ENCODE data around the gene PIPOX. TPM values are rescaled to one million over a fixed set of nuclear protein-coding genes. Genes with fewer than 3 reads are reported as not detected.

PIPOX gene
- total RNA-seq, 2 experiments from 2014 or later, result 3.0 TPM

GRCh38 chr17:29051731-29052130 is 8.8 kb downstream of the PIPOX start:
- Mint-ChIP-seq H3K36me3 (ENCODE audit: low read depth) (no peaks in the 10 kb centered on the region), H3K27me3 (no peaks in the 10 kb centered on the region), H3K27ac (no peak overlapping the region), H3K9me3 (no peaks in the 10 kb centered on the region), H3K4me3 (no peak overlapping the region), H3K4me1 (ENCODE audit: low read depth) (peaks cover 5% of the 10 kb centered on the region)
- intact Hi-C loops (cut with micrococcal nuclease), result no loop called here
- CTCF ChIA-PET, result interaction anchor here (3.8 kb wide), 1 partner anchor 65 kb away, joined by 16 read pairs; no protein-coding TSS in a partner anchor
- ATAC-seq (no peak), DNase-seq (no peak)
- POLR2A ChIA-PET, result no interaction called here
- no peak for TF ChIP-seq CTCF (IDR thresholded peaks at IDR 0.05)

GRCh38 chr17:29054835-29055234 is 11.9 kb downstream of the PIPOX start:
- intact Hi-C loops (cut with micrococcal nuclease), result no loop called here
- ChIA-PET CTCF (interaction anchor here (1.0 to 2.4 kb wide), 3 partner anchors 57 to 89 kb away, joined by 3 to 7 read pairs (median 3); no protein-coding TSS in a partner anchor), POLR2A (interaction anchor here (0.9 to 1.2 kb wide), 2 partner anchors 10 to 11 kb away, joined by 3 read pairs; no protein-coding TSS in a partner anchor)
- H3K4me3 Mint-ChIP-seq, result no peak overlapping the region
- H3K27me3 Mint-ChIP-seq, result no peaks in the 10 kb centered on the region
- DNase-seq (no peak), ATAC-seq (no peak)
- H3K4me1 Mint-ChIP-seq (ENCODE audit: low read depth), result peaks cover 3% of the 10 kb centered on the region
- no peaks in the 10 kb centered on the region for H3K36me3 Mint-ChIP-seq (ENCODE audit: low read depth)
- H3K9me3 Mint-ChIP-seq, result no peaks in the 10 kb centered on the region
- H3K27ac Mint-ChIP-seq, result no peak overlapping the region
- no peak for TF ChIP-seq CTCF (IDR thresholded peaks at IDR 0.05)

- H3K9me3 Mint-ChIP-seq, result no peaks in the 10 kb centered on the region
- H3K36me3 Mint-ChIP-seq (ENCODE audit: low read depth), result no peaks in the 10 kb centered on the region
- no peak for TF ChIP-seq CTCF (IDR thresholded peaks at IDR 0.05)
- H3K27ac Mint-ChIP-seq, result no peak overlapping the region
- intact Hi-C loops (cut with micrococcal nuclease), result no loop called here
- no peak for DNase-seq
- ATAC-seq, result no peak
- H3K4me3 Mint-ChIP-seq, result no peak overlapping the region
- ChIA-PET CTCF (interaction anchor here (1.3 kb wide), 1 partner anchor 9 kb away, joined by 3 read pairs; no protein-coding TSS in a partner anchor), POLR2A (interaction anchor here (1.6 kb wide), 1 partner anchor 11 kb away, joined by 4 read pairs; no protein-coding TSS in a partner anchor)
- no peaks in the 10 kb centered on the region for H3K27me3 Mint-ChIP-seq
- H3K4me1 Mint-ChIP-seq (ENCODE audit: low read depth), result peaks cover 13% of the 10 kb centered on the region
Measured at GRCh38 chr17:29057361-29057760, 14.4 kb downstream of the PIPOX start.

GRCh38 chr17:29058391-29058790 is 15.4 kb downstream of the PIPOX start:
- POLR2A ChIA-PET, result no interaction called here
- H3K27me3 Mint-ChIP-seq, result no peaks in the 10 kb centered on the region
- no peak for ATAC-seq

GRCh38 chr17:29059281-29059680 is 16.3 kb downstream of the PIPOX start:
- H3K4me3 Mint-ChIP-seq, result no peak overlapping the region
- POLR2A ChIA-PET, result no interaction called here
- intact Hi-C loops (cut with micrococcal nuclease), result no loop called here
- H3K36me3 Mint-ChIP-seq (ENCODE audit: low read depth), result no peaks in the 10 kb centered on the region
- ATAC-seq, result no peak
- no peak overlapping the region for H3K27ac Mint-ChIP-seq
- no peaks in the 10 kb centered on the region for H3K27me3 Mint-ChIP-seq
- CTCF ChIA-PET, result no interaction called here
- H3K9me3 Mint-ChIP-seq, result no peaks in the 10 kb centered on the region
- no peak for TF ChIP-seq CTCF (IDR thresholded peaks at IDR 0.05)
- peaks cover 13% of the 10 kb centered on the region for H3K4me1 Mint-ChIP-seq (ENCODE audit: low read depth)
- DNase-seq, result no peak

More at GRCh38 chr17:29058391-29058790, 15.4 kb downstream of the PIPOX start:
- Mint-ChIP-seq H3K27ac (no peak overlapping the region), H3K4me3 (no peak overlapping the region), H3K36me3 (ENCODE audit: low read depth) (no peaks in the 10 kb centered on the region), H3K4me1 (ENCODE audit: low read depth) (peaks cover 13% of the 10 kb centered on the region), H3K9me3 (no peaks in the 10 kb centered on the region)
- DNase-seq, result no peak
- CTCF ChIA-PET, result no interaction called here
- no peak for TF ChIP-seq CTCF (IDR thresholded peaks at IDR 0.05)
- intact Hi-C loops (cut with micrococcal nuclease), result no loop called here
